NT2/D1 (cell line): ENCODE data around the gene PTAR1.

ENCODE experiments used
- YY1 ChIP-seq: IDR thresholded peaks from 2 replicates; pipeline ENCODE4 v1.6.1; 2011; ENCODE audit not compliant: insufficient read length, insufficient read depth
- ZNF274 ChIP-seq: IDR thresholded peaks from 2 replicates; pipeline ENCODE4 v1.6.1; 2011; ENCODE audit warnings: mild to moderate bottlenecking, low read depth, low read length

- TF ChIP-seq YY1 (no peak), ZNF274 (no peak)
Observed at GRCh38 chr9:69753830-69754229, 6.0 kb downstream of the PTAR1 start.
